Esophagus squamous epithelium (tissue), 4 donors: Measurements from ENCODE around the gene ORAI1.

Experiments
- POLR2A ChIP-seq, 4 donors: fragments of 450-650 bp; IDR thresholded peaks; one replicate each; pipeline ENCODE4 v1.6.1; 2017; ENCODE audit warnings: antibody characterized with exemption in 4 of 4, mild to moderate bottlenecking in 4 of 4, moderate library complexity in 3 of 4
- TF ChIP-seq, protein P1 (sequence below), 6 experiments: fragments of 450-650 bp in 4 of 6; fragments of 200-600 bp in 2 of 6; sonication (generic) in 2 of 6; IDR thresholded peaks; one replicate each; pipeline ENCODE4 v1.5.1; 2016 to 2019; ENCODE audit warnings: antibody characterized with exemption in 6 of 6, mild to moderate bottlenecking in 4 of 6, moderate library complexity in 4 of 6

DNA sequence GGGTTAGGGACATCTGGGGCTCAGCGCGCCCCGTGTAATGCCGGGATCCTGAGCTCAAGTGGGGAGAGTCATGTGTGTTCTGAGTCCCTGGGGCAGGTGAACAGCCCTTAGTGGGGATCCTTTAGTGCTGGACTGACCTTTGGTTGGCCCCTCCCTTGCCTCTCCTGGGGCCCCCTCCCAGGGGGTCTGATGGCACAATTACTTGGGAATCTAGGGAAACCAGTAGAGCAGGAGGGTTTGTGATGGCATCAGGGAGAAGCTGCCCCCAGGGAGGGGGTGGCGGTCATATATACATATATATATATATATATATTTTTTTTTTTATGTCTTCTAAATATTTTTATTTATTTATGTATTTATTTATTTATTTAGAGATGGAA is 43.2 kb downstream of the ORAI1 start, which contains the start of gene MORN3:
- TF ChIP-seq, protein P1, sequence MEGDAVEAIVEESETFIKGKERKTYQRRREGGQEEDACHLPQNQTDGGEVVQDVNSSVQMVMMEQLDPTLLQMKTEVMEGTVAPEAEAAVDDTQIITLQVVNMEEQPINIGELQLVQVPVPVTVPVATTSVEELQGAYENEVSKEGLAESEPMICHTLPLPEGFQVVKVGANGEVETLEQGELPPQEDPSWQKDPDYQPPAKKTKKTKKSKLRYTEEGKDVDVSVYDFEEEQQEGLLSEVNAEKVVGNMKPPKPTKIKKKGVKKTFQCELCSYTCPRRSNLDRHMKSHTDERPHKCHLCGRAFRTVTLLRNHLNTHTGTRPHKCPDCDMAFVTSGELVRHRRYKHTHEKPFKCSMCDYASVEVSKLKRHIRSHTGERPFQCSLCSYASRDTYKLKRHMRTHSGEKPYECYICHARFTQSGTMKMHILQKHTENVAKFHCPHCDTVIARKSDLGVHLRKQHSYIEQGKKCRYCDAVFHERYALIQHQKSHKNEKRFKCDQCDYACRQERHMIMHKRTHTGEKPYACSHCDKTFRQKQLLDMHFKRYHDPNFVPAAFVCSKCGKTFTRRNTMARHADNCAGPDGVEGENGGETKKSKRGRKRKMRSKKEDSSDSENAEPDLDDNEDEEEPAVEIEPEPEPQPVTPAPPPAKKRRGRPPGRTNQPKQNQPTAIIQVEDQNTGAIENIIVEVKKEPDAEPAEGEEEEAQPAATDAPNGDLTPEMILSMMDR (IDR thresholded peaks at IDR 0.05) = no peak
- TF ChIP-seq POLR2A (IDR thresholded peaks at IDR 0.05) = no peak
